ENCODE measurements around the gene FRMD1.

FRMD1 gene

GRCh38 chr6:168115748-168116437, 36.9 kb upstream of the FRMD1 start:
- in situ Hi-C loops (cut with HindIII; ENCODE audit: low pct_ligation_motif_present, low pct_unique_long_range_greater_than_20kb, low sequenced_read_pairs), result no loop called here
- DNase-seq, result no peak

GRCh38 chr6:168113226-168113625, 34.2 kb upstream of the FRMD1 start:
- in situ Hi-C loops (cut with HindIII; ENCODE audit: low pct_ligation_motif_present, low pct_unique_long_range_greater_than_20kb, low sequenced_read_pairs), result no loop called here
- no peak for DNase-seq

DNA sequence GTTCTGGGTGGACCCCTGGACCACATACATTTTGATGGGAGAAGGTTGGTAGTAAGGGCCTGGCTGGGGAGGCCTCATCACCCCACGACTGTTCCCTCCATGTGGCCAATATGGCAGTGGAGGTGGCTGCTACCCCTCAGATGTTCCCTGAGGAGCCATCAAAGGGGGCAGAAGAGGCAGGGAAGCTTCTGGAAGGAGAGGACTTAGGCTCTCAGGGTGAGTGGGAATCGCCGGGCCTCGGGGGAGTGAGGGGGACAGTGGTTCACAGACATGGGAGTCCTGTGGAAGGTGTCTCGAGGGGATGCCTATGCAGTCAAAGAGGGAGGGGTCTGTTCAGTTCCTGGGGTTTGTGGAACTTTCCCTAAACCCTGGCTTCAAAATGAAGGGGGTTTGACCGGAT, 32.9 kb upstream of the FRMD1 start:
- in situ Hi-C loops (cut with HindIII; ENCODE audit: low pct_ligation_motif_present, low pct_unique_long_range_greater_than_20kb, low sequenced_read_pairs), result no loop called here

DNA sequence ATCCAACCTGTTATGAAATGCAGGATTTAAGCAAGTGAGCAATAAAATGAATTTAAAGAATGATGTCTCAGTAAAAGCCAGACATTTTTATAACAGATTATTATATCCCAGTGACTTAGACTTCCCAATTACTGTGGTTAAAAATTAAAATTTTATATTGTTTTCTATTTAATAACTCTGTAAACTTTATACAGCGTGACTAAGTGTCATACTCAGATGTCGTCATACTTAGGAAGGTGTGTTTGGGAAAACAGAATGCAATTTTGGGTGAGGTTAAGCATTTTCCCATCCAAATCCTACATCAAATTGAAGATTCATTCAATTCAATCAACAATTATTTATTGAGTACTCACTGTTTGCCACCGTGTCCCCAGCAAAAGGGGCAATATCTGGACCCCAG, 31.4 kb upstream of the FRMD1 start:
- DNase-seq, result no peak
- in situ Hi-C loops (cut with HindIII; ENCODE audit: low pct_ligation_motif_present, low pct_unique_long_range_greater_than_20kb, low sequenced_read_pairs), result no loop called here

More for the DNA sequence above, 32.9 kb upstream of the FRMD1 start:
- DNase-seq, result no peak

DNA sequence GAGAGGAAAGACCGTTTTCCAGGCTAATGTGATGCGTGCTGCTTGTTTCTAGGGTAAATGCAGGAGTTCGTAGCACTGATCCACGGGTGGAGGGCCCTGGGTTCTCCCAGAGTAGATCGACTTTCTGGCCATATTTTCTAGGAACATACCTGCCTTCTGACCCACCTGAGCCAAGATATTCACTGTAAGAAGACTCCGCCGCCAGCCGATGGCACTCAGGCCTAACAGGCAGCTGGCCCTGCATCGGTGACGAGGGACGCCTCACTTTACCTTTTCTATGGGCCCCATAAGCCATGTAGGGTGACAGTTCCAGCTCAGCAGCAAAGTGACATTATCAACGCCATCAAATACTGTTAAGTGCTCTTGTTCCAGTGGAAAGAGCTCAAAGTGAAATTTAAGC, 30.2 kb upstream of the FRMD1 start:
- DNase-seq, result no peak
- in situ Hi-C loops (cut with HindIII; ENCODE audit: low pct_ligation_motif_present, low pct_unique_long_range_greater_than_20kb, low sequenced_read_pairs), result no loop called here

GRCh38 chr6:168107191-168107983, 28.4 kb upstream of the FRMD1 start:
- in situ Hi-C loops (cut with HindIII; ENCODE audit: low pct_ligation_motif_present, low pct_unique_long_range_greater_than_20kb, low sequenced_read_pairs), result no loop called here
- no peak for DNase-seq

GRCh38 chr6:168106633-168107005, 27.6 kb upstream of the FRMD1 start:
- in situ Hi-C loops (cut with HindIII; ENCODE audit: low pct_ligation_motif_present, low pct_unique_long_range_greater_than_20kb, low sequenced_read_pairs), result no loop called here
- DNase-seq, result no peak

DNA sequence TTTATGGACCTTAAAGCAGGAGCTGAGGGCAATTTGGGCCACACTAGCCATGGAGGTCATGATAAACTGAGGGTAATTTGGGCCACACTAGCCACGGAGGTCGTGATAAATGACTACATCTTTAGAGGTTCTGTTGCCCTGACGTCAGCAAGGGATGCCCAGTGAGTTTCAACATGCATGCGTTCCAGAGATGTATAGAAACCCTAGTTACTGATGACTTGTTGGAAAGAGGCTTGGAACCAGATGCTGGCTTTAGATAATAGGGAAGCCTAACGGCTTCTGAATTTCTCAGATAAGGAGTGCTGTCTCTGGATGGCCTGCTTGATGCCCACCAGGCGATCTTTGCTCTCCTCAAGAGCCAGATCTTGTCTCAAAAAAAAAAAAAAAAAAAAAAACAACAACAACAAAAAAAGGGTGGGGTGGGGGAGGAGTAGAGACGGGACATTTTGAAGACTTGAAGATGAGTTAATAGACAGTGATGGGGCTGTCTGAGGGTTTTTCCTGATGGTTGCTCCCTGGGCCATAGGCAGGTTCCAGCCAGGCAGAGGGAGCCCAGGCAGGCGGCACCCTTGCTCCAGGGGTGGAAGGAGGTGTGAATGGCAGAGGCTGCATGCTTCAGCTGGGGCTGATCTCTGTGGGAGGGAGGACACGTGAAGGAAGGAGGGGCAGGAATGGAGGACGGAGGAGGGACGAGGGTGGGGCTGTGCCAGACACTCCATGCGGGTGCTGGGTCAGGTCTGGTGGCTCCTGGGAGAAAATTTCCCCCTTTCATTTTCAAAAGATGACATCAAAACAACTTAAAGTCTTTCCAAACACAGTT, 27.0 kb upstream of the FRMD1 start:
- in situ Hi-C loops (cut with HindIII; ENCODE audit: low pct_ligation_motif_present, low pct_unique_long_range_greater_than_20kb, low sequenced_read_pairs), result no loop called here
- no peak for DNase-seq

DNA sequence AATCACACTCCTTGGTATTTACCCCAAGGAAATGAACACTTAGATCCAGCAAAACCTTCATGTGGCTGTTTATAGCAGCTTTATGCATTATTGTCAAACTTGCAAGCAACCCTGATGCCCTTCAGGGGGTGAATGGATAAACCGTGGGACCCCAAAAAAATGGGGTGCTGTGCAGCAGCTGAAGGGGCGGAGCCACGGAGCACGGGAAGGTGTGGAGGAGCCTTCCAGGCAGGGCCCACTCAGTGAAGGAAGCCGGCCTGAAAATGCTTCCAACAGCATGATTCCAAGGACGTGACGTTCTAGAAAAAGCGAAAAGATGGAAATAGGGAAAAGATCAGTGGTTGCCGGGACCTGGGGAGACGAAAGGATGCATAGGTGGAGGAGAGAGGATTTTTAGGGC, 25.6 kb upstream of the FRMD1 start:
- DNase-seq, result no peak
- in situ Hi-C loops (cut with HindIII; ENCODE audit: low pct_ligation_motif_present, low pct_unique_long_range_greater_than_20kb, low sequenced_read_pairs), result no loop called here

DNA sequence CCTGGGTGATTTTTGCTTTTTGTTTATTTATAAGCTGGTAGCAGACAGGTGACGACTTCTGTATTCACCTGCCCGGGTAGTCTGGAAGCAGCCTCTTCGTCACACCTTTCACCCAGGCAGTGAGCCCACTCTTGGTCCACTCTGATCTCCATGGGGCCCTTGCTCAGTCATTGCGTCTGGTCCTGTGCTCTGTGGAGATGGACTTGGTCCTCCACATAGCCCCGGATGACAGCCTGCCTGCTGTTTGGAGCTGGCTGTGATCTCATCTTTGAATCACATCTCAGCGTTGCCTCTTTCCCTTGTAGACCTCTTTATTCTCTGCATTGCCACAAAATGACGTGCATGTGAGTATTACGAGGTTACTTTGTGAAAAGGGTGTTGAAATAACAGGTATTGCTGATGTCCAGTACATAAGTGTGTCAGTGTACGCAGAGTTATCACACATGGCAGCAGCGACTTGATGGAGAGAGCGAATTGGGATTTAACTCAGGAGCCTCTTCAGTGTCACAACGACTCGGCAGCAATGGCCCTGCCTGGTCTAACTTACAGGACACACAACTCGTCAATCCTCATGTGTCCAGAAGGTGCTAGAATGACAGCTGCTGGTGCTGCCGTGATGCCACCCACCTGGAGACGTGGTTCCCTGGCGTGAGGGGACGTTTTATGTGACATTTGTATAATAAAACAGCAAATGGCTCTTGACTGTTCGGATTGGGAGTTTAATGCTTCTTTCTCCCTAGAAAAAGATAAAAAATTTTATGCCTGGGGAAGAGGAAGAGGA, 24.2 kb upstream of the FRMD1 start:
- no peak for DNase-seq
- in situ Hi-C loops (cut with HindIII; ENCODE audit: low pct_ligation_motif_present, low pct_unique_long_range_greater_than_20kb, low sequenced_read_pairs), result no loop called here

DNA sequence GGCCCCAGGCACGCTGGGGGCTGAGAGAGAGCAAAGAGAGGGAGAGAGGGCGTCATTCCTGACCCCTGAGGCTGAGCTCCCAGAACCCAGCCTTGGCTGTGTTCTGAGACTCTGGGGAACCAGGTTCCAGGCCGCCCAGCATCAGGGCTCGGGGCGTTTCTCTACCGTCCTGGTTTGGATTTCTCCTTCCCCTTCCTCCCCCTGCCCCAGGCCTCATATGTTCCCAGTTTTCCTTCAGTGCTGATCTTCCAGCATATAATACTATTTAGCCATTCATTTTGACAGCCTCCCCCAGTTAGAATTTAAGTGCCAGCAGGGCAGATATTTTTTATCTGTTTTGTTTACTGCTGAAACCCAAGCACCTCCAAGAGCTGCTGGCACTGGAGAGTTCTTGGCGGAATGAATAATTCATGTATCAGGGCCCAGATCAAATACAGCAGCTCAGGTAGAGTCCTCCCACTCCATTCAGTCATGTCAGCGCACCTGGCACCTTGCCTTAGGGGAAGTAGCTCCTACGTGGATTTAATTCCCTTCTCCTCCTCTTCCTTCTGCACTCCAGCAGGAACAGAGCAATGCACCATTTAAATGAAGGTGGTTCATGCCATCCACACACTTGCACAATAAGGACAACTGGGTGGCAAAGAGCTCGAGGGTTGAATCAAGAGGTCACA, 23.4 kb upstream of the FRMD1 start:
- no peak for DNase-seq
- in situ Hi-C loops (cut with HindIII; ENCODE audit: low pct_ligation_motif_present, low pct_unique_long_range_greater_than_20kb, low sequenced_read_pairs), result no loop called here

DNA sequence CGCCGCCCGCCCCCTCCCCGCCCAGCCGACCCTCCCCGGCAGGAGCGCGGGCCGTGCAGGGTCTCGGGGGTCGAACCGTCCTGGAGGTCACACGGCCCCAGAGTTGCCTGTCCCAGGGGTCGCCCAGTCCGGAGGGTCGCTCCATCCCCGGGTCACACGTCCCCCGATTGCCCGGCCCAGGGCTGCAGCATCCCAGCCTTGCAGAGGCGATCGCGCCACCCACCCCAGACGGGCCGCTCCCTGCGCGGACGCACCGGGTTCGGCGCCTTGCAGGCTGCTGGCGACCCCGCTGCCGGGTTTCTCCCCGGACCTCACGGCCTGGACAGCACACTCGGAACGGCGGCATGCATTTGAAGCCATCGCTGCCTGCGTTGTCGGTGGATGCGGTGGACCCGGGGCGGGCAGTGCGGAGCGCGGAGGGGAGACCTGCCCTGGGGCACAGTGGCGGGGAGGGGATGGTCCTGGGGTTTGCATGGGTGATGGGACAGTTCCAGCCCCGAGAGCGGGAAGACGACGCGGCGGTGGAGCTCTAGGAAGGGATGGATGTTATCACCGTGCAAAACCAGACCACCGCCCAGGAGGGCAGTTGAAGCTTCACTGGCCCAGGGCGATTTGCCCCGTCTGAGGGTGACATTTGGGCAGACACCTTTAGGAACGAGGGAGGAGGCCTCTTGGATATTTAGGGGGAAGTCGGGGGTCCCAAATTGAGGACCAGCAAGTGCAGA, 22.7 kb upstream of the FRMD1 start:
- no peak for DNase-seq
- in situ Hi-C loops (cut with HindIII; ENCODE audit: low pct_ligation_motif_present, low pct_unique_long_range_greater_than_20kb, low sequenced_read_pairs), result no loop called here

GRCh38 chr6:168100803-168101589, 22.0 kb upstream of the FRMD1 start:
- in situ Hi-C loops (cut with HindIII; ENCODE audit: low pct_ligation_motif_present, low pct_unique_long_range_greater_than_20kb, low sequenced_read_pairs), result no loop called here
- DNase-seq, result no peak

GRCh38 chr6:168100011-168100802, 21.2 kb upstream of the FRMD1 start:
- in situ Hi-C loops (cut with HindIII; ENCODE audit: low pct_ligation_motif_present, low pct_unique_long_range_greater_than_20kb, low sequenced_read_pairs), result no loop called here
- DNase-seq, result no peak

GRCh38 chr6:168099201-168100010, 20.4 kb upstream of the FRMD1 start:
- DNase-seq, result no peak
- in situ Hi-C loops (cut with HindIII; ENCODE audit: low pct_ligation_motif_present, low pct_unique_long_range_greater_than_20kb, low sequenced_read_pairs), result no loop called here

Measured in ACHN (cell line).